Upper lobe of left lung (tissue), 6 donors: ENCODE results near the gene FGGY. TPM values are rescaled to one million over a fixed set of nuclear protein-coding genes. Genes with fewer than 3 reads are reported as not detected.

Experiments
- ATAC-seq, 2 donors: fragments of 200-7000 bp; cut with Tn5 transposase; one replicate each; pipeline ENCODE4 v1.9.1; 2022; ENCODE audit warnings: mild to moderate bottlenecking in 2 of 2, moderate library complexity in 2 of 2; ENCODE audit not compliant: low FRiP score in 2 of 2
- DNase-seq, 2 donors: peaks; one replicate each; pipeline ENCODE4 v3.0.0-alpha.2; 2019 to 2020
- H3K27ac ChIP-seq, 4 donors: fragments of 200-600 bp; sonication (generic); one replicate each; pipeline ENCODE4 v1.5.1; 2016 to 2019
- H3K27me3 ChIP-seq, 4 donors: fragments of 200-600 bp; sonication (generic); one replicate each; pipeline ENCODE4 v1.5.1; 2017 to 2019
- H3K36me3 ChIP-seq, 4 donors: fragments of 200-600 bp; sonication (generic); one replicate each; pipeline ENCODE4 v1.5.1; 2016 to 2019
- H3K4me1 ChIP-seq, 4 donors: fragments of 200-600 bp; sonication (generic); one replicate each; pipeline ENCODE4 v1.5.1; 2018 to 2019
- H3K4me3 ChIP-seq, 4 donors: fragments of 200-600 bp; sonication (generic); one replicate each; pipeline ENCODE4 v1.5.1; 2017 to 2019; ENCODE audit warnings: mild to moderate bottlenecking in 2 of 4, moderate library complexity in 1 of 4
- H3K9me3 ChIP-seq, 4 donors: fragments of 200-600 bp; sonication (generic); one replicate each; pipeline ENCODE4 v1.5.1; 2018 to 2019
- CTCF ChIP-seq, 6 experiments: fragments of 450-650 bp in 4 of 6; fragments of 200-600 bp in 2 of 6; sonication (generic) in 2 of 6; IDR thresholded peaks; one replicate each; pipeline ENCODE4 v1.5.1; 2016 to 2019; ENCODE audit warnings: antibody characterized with exemption in 6 of 6
- EP300 ChIP-seq, 4 donors: sonication (generic); formaldehyde crosslinking; IDR thresholded peaks; one replicate each; pipeline ENCODE4 v1.5.1; 2017; ENCODE audit warnings: antibody characterized with exemption in 4 of 4, control low read depth in 2 of 4
- POLR2A ChIP-seq, 4 donors: fragments of 450-650 bp; IDR thresholded peaks; one replicate each; pipeline ENCODE4 v1.5.1; 2016 to 2017; ENCODE audit warnings: antibody characterized with exemption in 4 of 4, mild to moderate bottlenecking in 2 of 4
- POLR2AphosphoS5 ChIP-seq, 2 donors: sonication (generic); formaldehyde crosslinking; IDR thresholded peaks; one replicate each; pipeline ENCODE4 v1.5.1; 2017; ENCODE audit warnings: antibody characterized with exemption in 2 of 2
- WGBS, 2 donors: methylation state at CpG; one replicate each; pipeline ENCODE4 v1.1.5; 2017 to 2018; 5-methylcytosine and 5-hydroxymethylcytosine counted together
- total RNA-seq, 6 donors: library from RNA; depleted of rRNA in 4 of 6; stranded (reverse); fragments of >200 nt in 4 of 6; gene quantifications; one replicate each; pipeline versions ENCODE4 v1.1.0 to v1.2.1, GENCODE V29; 2016 to 2021
- donor health status: DM: no; HTN: no; CAD: no; lungs with moderate emphysema.
- donor health status: DM: no; HTN: yes; CAD: no; lungs with severe emphysema.

The FGGY gene
- total RNA-seq, 6 donors from 2014 or later: 11.8 to 51.3 (median 22.6) TPM

GRCh38 chr1:59383963-59384362, 87.1 kb downstream of the FGGY start:
- H3K4me3 ChIP-seq: no peak overlapping the region
- no peak overlapping the region for H3K27ac ChIP-seq
- WGBS, 2 donors: 75 to 82% methylated on average over 3 of the region's 3 CpGs
- ATAC-seq: no peak
- TF ChIP-seq CTCF (IDR thresholded peaks at IDR 0.05) (no peak), POLR2AphosphoS5 (IDR thresholded peaks at IDR 0.05) (no peak), EP300 (IDR thresholded peaks at IDR 0.05) (no peak), POLR2A (IDR thresholded peaks at IDR 0.05) (no peak)
- no peaks in the 10 kb centered on the region for H3K27me3 ChIP-seq
- H3K4me1 ChIP-seq: no peaks in the 10 kb centered on the region
- no peaks in the 10 kb centered on the region for H3K36me3 ChIP-seq
- no peaks in the 10 kb centered on the region for H3K9me3 ChIP-seq
- DNase-seq: no peak

GRCh38 chr1:59384443-59384842, 87.5 kb downstream of the FGGY start:
- WGBS, 2 donors: 44 to 45% methylated on average over 1 of the region's 1 CpG
- H3K4me3 ChIP-seq: no peak overlapping the region
- H3K27me3 ChIP-seq: no peaks in the 10 kb centered on the region
- TF ChIP-seq POLR2AphosphoS5 (IDR thresholded peaks at IDR 0.05) (no peak), EP300 (IDR thresholded peaks at IDR 0.05) (no peak), POLR2A (IDR thresholded peaks at IDR 0.05) (no peak), CTCF (IDR thresholded peaks at IDR 0.05) (no peak)
- H3K36me3 ChIP-seq: no peaks in the 10 kb centered on the region
- no peaks in the 10 kb centered on the region for H3K4me1 ChIP-seq
- H3K9me3 ChIP-seq: no peaks in the 10 kb centered on the region
- ATAC-seq (no peak), DNase-seq (no peak)
- no peak overlapping the region for H3K27ac ChIP-seq

- Histone ChIP-seq H3K27ac (no peak overlapping the region), H3K4me1 (peaks cover 0 to 2% (median 0%) of the 10 kb centered on the region in 4 donors), H3K4me3 (no peak overlapping the region), H3K36me3 (no peaks in the 10 kb centered on the region), H3K27me3 (no peaks in the 10 kb centered on the region), H3K9me3 (no peaks in the 10 kb centered on the region)
- no peak for ATAC-seq
- no peak for TF ChIP-seq EP300 (IDR thresholded peaks at IDR 0.05)
- TF ChIP-seq CTCF (IDR thresholded peaks at IDR 0.05): no peak
- no peak for TF ChIP-seq POLR2AphosphoS5 (IDR thresholded peaks at IDR 0.05)
- TF ChIP-seq POLR2A (IDR thresholded peaks at IDR 0.05): no peak
- 88 to 90% methylated on average over 3 of the region's 3 CpGs for WGBS, 2 donors
- no peak for DNase-seq
These were observed 91.3 kb downstream of the FGGY start for GRCh38 chr1:59388191-59388590.

- Histone ChIP-seq H3K27ac (no peak overlapping the region), H3K27me3 (no peaks in the 10 kb centered on the region), H3K4me1 (peaks cover 0 to 7% (median 3%) of the 10 kb centered on the region in 4 donors), H3K4me3 (no peak overlapping the region), H3K9me3 (no peaks in the 10 kb centered on the region), H3K36me3 (no peaks in the 10 kb centered on the region)
- TF ChIP-seq POLR2A (IDR thresholded peaks at IDR 0.05) (no peak), POLR2AphosphoS5 (IDR thresholded peaks at IDR 0.05) (no peak), EP300 (IDR thresholded peaks at IDR 0.05) (no peak)
- no peak for ATAC-seq
- no peak for DNase-seq
These were observed 93.0 kb downstream of the FGGY start for GRCh38 chr1:59389847-59390246.

GRCh38 chr1:59390307-59390706, 93.4 kb downstream of the FGGY start:
- peaks cover 0 to 7% (median 3%) of the 10 kb centered on the region in 4 donors for H3K4me1 ChIP-seq
- TF ChIP-seq EP300 (IDR thresholded peaks at IDR 0.05) (peak in 2 of 4 donors; percentile 52 to 61), POLR2A (IDR thresholded peaks at IDR 0.05) (no peak), CTCF (IDR thresholded peaks at IDR 0.05) (no peak), POLR2AphosphoS5 (IDR thresholded peaks at IDR 0.05) (peak in 1 of 2 donors; percentile 26)
- H3K27me3 ChIP-seq: no peaks in the 10 kb centered on the region
- no peak overlapping the region for H3K4me3 ChIP-seq
- 70 to 79% methylated on average over 3 of the region's 3 CpGs for WGBS, 2 donors
- no peak for DNase-seq
- H3K9me3 ChIP-seq: no peaks in the 10 kb centered on the region
- no peak for ATAC-seq
- no peak overlapping the region for H3K27ac ChIP-seq
- H3K36me3 ChIP-seq: no peaks in the 10 kb centered on the region
